ENCODE data around the gene MBP.

Gene MBP

DNA sequence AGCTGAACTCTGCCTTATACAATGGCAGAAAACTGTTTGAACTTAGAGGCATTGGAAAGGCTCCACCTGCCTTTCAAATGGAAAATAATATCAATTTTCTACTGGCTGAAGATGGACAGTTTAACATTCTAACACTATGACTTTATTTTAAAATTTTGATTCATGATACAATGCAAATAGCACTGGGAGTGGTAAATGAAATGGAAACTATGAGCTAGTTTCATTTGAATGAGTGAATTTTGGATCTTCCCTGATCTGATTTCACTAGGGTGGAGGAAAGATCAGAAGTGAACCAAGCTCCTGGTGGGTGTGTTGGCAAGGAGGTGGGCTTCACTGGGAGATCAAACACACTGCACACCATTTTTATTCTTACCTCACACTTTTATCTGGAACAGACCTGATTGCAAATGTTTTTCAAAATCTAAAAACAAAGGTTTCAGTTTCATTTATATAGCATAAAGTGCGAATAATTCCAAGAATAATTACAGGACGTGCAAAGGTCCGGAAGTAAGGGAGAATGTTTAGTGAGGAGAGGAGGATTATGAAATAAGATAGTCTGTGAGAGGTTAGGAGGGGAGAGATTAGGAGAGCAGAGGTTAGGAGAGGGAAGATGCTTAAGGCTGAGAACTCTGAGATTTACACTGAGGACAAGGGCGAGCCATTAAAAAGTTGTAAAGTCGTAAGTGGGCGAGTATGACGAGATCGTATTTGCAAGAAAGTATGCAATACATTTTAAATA, 18.6 kb upstream of the MBP start:
- no peak for DNase-seq

DNA sequence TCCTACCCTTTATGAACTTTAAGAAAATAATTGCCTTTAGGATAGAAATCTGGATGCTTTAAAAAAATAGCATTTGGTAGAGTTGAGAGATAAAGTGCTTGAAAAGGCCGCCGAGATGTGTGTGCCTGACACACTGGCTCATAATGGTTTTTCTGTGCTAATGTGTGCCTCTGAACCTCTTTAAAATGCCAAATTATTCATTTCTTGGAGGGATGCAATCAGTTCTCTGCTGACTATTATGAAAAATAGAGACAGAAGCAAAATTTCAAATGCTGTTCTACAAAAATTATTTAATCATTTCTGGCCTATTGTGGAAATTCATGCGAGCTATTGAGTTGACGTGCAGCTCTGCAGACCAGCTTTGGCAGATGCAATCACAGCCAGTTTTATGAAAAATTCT, 18.0 kb upstream of the MBP start:
- no peak for DNase-seq

DNA sequence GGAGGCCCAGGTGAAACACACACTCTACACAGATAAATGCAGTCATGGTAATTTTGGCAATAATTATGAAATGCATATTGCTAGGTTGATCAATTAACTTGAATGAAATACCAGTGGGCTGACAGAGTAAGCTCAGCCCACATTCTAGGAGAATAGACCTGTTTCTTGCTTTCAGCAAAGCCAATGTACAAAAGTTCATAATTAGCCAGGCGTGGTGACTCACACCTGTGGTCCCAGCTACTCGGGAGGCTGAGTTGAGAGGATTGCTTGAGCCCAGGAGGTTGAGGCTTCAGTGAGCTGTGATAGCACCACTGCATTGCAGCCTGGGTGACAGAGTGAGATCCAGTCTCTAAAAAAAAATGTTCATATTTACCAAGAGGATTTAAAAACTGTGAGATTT, 15.7 kb upstream of the MBP start:
- no peak for DNase-seq

DNA sequence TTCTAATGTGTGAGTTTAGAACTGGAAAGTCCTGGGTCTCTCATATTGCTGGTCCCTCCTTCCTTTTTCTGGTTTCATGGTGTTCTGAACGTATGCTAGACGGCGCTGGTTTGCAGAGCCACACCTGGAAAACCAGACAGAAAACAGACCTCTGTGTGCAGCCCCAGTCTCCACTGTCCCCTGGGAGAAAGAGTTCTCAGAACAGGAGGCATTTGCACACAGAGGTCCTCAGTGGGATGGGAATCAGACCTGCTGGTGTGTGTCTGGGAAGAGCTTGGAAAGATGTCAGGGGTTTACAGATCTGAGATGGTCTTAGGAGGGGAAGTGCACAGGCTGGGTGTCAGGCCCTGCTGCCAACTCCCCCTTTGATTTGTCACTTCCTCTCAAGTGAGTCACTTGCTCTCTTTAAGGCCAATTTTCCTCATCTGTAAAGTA, 14.9 kb upstream of the MBP start:
- no peak for DNase-seq

DNA sequence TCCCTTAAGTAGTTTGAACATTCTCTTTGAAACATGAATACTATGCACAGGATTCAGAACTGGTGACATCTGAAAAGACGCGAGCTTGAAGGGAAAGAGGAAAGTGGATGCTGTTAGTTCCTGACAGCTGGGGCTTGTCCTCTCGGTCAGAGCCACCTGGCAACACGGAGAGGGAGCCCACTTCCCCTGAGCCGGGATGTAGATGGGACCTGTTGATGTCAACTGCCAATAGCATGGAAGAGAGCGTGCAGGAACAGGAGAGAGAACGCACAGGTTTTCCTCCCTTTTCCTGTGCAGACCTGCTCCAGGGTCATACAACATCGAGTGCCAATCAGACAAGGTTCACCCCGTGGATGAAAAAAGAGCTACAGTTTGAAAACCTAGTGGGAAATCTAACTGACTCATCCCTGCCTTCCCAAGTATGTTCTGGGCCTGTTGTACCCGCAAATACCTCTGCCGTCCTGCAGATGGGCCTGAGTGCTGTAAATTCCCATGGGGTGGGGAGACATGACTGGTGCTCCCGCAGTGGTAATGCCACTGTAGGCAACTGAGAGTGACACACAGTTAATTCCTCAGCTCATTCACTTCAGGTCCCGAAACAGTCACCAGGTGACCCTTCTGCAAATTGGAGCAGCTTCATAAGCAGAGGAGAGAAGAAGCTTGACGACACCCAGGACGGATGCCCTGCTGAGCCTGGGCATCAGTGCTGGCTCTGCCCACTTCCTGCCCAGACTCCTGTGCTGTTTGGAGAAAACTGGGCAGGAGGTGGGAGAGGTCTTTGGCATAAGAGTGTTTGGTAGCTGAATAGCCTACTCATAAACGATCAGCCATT, 13.9 kb upstream of the MBP start:
- no peak for DNase-seq

DNA sequence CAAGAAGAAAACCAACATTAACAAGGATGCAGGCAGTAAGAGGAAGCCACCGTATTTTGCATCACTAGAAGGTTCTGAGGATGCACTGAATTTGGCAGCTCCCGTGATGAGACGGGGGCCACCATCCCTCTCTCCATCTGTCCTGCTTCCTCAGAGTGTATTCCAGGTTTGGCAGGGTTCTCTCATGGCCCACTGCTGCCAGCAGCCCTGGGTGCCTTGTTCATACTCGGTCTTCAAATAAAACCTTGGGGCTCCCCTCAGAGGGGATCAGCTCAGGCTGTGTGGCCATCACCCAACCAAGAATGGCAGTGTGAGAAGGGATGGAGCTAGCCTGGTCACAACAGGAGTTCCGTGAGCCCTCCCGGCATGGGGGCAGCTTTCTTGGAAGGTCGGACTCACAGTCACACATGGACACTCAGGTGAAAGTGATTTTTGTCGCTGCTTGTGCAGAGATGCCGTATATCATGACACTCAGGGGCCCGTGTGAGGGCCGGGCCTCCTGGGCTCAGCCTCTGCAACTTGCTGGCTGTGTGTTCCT, 12.8 kb upstream of the MBP start:
- DNase-seq: no peak

DNA sequence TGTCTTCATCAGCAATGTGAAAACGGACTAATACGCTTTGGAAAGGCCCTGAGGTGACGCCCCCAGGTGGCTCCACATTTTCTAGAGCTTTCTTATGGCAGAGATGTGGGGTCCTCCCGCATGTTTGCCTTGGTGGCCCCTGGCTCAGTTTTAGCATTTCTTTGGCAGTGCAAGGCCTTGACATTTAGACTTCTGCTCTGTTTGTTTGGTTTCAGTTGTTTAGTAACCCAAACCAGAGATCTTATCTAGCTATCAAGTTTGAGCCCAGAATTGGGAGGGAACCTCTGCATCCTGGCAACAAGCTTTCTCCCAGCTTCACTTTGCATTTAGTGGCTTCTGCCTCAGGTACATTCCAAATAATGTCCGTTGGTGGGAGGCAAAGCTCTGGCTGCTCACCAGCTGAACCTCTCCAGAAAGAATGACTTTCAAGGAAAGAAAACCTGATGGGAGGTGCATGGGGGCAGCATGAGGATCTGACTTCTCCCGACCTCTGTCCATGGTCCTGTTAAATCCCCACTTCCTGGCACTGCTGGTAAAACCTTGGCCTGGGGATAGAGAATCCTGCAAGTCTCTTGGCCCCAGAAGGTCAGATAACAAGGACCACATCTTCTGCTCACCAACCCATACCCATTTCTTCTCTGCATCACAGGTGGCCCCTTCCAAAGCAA, 12.0 kb upstream of the MBP start:
- DNase-seq: no peak

DNA sequence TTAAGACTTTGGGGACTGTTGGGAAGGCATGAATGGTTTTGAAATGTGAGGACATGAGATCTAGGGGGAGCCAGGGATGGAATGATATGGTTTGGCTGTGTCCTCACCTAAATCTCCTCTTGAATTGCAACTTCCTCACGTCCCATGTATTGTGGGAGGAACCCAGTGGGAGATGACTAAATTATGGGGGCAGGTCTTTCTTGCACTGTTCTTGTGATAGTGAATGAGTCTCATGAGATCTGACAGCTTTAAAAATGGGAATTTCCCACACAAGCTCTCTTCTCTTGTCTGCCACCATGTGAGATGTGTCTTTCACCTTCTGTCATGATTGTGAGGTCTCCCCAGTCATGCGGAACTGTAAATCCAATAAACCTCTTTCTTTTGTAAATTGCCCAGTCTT, 11.5 kb upstream of the MBP start:
- DNase-seq: no peak

DNA sequence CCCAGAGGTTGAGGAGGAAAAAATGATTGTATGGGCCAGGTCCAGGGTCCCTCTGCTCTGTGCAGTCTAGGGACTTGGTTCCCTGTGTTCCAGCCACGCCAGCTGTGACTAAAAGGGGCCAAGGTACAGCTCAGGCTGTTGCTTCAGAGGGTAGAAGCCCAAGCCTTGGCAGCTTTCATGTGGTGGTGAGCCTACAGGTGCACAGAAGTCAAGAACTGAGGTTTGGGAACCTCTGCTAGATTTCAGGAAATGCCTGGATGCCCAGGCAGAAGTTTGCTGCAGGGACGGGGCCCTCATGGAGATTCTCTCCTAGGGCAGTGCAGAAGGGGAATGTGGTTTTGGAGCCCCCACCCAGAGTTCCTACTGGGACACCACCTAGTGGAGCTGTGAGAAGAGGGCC, 10.6 kb upstream of the MBP start:
- DNase-seq: no peak

DNA sequence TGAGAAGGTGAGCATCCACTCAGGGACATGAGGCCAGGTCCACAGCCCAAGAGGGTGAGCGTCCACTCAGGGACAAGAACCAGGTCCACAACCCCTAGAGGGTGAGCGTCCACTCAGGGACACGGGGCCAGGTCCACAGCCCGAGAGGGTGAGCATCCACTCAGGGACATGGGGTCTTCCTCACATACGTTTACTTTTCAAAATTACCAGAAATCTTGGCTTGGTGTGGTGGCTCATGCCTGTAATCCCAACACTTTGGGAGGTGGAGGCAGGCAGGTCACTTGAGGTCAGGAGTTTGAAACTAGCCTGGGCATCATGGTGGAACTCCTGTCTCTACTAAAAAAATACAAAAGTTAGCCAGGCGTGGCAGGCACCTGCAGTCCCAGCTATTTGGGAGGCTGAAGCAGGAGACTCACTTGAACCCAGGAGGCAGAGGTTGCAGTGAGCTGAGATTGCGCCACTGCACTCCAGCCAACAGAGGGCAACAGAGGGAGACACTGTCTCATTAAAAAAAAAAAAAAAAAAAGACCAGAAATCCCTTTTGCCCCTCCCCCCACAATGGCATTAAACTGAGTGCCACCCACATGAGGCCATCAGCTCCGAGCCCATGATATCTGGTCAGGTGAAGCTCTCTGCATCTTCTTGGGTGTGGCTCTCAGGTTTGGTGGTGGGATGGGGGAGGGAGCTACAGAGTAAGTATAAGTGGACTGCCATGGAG, 9.0 kb upstream of the MBP start:
- DNase-seq: no peak

DNA sequence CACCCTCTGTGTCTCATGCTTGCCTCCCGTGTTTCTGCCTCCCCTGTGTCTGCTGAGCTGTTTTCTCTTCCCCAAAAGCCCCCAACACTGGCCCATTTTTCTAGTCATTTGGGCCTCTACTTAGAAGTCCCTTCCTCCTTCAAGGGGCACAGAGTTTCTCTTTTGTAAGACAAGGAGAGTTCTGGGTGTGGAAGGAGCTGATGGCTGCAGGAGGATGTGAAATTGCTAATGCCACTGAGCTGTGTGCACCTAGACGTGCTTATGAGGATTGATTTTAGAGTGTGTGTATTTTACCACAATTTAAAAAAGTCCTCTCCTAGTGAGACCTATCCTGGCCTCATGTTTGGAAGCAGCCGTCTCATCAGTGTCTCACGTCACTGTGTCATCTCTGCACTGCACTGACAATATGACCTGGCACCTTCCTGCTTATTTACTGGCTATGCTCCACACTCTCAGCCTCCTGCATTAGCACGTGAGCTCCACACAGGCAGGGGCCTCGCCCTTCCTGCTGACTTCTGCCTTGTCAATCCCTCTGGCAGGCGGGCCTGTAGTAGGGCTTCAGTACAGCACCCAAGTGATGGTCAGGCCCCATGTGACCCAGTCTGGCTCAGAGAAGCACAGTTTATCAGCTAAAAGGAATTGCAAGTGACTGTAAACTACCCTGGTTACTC, 8.0 kb upstream of the MBP start:
- no peak for DNase-seq

DNA sequence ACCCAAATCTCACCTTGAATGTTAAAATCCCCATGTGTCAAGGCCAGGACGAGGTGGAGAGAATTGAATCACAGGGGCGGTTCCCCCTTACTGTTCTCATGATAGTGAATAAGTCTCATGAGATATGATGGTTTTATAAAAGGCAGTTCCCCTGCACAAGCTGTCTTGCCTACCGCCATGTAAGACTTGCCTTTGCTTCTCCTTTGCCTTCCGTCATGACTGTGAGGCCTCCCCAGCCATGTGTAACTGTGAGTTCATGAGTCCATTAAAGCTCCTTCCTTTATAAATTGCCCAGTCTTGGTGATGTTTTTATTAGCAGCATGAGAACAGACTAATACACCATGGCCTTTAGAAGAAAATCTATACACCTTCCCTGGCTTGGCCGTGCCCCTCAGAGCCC, 7.4 kb upstream of the MBP start:
- no peak for DNase-seq

DNA sequence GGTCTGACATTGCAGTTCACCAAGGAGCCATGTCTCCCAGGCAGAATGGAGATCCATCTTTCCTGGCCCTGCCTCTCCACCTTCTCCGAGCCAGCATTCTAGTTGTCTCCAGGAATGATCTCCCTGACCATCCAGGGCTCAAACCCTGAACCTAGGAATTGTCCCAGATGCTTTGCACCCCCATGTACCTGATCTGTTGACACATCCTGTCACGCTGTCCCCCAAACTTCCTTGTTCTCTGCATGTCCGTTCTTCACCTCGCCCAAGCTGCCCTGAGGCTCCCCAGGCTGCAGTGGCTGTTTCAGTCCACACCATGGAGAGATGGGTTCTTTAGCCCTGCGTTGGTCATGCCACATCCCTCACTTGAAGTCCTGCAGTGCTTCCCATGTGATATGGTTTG, 7.0 kb upstream of the MBP start:
- no peak for DNase-seq

DNA sequence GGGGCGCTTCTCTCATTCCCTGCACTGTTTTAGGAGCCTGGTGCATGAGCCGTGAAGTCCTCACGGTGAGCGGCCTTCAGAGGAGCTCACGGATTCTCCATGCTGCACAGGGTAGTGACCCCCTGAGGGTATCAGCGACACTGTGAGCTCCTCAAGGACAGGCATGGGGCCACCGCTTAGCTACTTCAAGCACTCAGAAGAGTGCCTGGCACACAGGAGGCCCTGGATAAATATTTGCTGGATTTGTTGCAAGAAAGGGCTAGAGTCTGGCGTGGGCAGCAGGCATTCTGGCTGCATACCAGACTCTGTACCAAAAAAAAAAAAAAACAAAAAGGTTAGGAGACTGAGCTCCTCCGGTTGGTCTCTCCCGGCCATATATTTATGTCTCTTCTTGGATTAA, 5.7 kb upstream of the MBP start:
- peak in 1 of 58 donors; percentile 14 for DNase-seq

DNA sequence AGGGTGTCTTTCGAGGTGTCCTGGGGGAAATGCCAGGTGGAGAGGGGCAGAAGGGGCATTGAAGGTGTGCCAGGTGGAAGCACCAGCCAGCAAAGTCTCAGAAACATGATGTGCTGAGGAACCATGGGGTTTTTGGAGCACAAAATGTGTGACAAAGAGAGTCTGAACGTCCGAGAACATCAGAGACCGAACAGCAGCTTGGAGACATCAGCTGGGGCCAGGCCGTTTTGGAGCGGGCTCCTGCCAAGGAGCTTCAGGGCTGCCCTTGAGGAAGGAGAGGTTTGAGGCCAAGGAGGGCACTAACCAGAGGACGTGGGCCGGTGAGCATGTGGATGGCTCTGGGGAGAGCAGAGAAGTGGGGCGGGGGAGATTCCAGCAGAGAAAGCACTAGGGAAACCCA, 5.3 kb upstream of the MBP start:
- no peak for DNase-seq

DNA sequence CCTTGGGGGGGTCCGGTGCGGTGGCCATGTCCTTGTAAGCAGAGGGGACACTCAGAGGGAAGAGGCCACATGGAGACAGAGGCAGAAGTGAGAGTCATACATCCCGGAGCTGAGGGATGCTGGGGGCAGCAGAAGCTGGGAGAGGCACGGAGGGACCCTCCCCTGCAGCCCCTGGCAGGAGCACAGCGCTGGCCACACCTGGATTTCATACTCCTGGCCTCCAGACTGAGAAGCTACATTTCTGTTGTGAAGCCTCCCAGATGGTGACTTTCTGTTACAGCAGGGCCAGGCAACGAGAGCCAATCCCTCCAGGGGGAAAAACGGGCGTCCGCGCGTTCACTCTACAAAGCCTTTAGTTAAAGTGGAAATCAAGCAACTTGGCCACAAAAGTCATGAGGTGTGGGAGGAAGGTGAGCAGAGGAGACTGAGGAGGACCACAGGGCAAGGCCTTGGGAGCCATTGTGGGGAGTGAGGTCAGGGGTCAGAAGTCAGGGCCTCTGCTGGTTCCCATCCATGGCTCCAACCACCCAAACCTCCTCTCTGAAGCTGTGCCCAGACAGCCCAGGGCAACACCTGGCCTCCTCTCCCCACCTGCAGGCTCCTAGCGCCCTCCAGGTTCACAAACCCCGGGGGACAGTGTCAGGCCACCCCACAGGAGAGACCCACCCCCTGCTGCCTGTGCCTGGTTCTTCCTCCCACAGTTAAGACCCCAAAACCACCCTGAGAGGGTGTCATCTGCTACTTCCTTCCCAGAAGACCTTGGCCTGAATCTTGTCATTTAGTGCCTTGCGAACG, 4.5 kb upstream of the MBP start:
- no peak for DNase-seq

DNA sequence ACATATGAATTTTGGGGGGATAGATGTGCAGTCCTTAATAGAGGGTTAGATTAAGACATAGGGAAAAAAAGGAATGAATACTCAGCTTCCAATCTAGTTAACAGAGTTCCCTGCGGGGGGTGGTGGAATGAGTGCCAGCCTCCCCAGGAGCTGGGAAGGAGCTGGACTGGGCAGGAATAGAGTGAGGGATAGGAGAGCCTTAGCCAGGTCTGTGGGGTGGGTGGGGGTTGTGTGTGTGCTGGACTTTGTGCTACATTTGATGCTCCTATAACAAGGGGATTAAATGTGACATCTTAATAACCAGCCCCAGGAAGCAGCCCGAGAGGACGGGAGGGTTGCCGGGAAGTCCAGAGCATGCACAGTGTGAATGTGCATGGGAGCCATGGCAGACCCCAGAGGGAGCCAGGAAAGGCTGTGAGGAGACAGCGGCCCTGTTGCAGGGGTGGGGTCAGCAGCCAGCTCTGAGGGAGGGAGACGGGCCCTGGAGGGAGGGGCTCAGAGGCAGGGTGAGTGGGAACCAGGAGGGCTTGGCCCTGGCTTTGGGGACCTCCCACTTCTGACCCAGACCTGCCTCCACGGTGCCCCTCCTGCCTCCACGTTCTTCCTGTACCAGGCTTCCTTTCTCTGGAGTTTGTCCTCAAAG, 3.6 kb upstream of the MBP start:
- DNase-seq: no peak

DNA sequence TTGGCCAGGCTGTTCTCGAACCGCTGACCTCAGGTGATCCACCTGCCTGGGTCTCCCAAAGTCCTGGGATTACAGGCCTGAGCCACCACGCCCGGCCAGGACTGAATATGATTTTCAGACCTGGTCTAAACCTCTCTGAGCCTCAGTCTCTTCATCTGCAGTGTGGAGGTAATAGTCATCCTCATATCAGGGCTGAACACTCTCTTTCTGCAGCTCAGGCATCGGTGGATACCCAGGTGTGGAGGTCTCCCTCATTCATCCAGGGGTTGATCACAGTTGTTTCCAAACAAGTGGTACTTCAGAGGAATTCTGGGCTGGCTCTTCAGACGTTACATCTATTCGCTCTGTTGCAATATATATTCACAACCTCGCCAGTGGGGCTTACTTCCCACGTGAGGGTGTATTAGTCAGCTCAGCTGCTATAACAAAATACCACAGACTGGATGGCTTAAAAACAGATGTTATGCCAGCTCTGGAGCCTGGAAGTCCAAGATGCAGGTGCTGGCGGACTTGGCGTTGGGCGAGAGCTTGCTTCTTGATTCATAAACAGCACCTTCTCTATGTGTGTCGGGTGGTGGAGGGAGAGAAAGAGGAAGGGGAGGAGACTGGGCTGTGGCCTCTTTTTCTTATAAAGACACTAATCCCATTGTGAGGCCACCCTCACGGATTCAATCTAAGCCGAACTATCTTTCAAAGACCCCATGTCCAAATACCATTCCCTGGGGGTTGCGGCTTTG, 2.9 kb upstream of the MBP start:
- DNase-seq: no peak

DNA sequence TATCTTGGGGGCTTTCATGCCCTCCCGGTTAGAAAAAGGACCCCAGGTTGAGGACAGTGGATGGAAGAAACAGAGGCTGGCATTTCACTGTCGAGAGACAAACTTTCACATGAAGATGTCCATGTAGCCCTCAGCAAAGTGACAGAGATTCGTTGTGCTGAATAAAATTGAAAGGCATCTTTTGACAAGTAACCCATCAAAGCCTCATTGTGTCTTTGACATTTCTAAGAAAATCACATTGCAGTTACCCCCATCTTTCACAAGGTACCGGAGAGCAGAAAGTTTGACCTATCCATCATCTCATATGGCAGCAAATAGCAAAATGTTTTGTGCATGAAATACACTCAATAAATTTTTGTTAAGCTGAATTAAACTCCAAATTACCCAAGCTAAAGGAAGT, 2.0 kb upstream of the MBP start:
- no peak for DNase-seq
